NCI-H1930 (cell line): ENCODE measurements around the gene NR2C2AP.
"Not testable (repeated sequence)": the region's sequence is repeated elsewhere in the genome, so short reads cannot be mapped to it uniquely, and the experiment has no call there.

Experiments
- DNase-seq, 2 experiments: peaks; one replicate each; lab custom pipeline; 2025; lab: John Stamatoyannopoulos, UW

NR2C2AP gene, protein sequence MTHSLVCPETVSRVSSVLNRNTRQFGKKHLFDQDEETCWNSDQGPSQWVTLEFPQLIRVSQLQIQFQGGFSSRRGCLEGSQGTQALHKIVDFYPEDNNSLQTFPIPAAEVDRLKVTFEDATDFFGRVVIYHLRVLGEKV

DNA sequence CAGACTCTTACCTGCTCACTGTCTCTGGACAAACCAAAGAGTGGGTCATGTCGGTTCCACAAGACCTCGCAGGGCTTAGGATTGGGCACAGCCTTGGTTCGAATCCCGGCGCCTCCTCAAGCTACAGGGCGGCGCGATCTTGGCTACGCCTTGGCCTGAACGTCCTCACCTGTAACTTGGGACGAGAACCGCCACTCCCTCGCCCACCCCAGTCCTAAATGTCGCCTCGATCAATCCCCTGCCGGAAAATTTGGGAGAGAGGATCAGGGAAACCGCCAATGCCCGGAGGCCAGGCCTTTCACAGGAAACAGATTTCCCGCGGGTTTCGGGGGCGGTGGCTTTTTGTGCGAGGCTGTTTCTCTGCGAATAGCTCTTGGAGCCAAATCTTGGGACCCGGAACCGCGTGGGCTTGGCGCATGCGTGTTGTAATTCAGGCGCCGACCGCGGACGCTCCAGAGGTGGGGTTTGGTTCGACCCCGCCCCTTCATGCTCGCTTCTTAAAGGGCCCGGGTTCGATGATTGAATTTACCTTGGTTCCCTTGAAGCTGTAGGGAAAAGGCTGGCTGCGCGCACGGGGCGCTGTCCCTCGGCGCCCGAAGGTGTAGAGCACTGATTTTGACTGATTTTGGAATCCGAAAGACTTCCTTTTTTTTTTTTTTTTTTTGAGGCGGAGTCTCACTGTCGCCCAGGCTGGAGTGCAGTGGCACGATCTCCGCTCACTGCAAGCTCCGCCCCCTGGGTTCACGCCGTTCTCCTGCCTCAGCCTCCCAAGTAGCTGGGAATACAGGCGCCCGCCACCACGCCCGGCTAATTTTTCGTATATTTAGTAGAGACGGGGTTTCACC lies at the start of gene NR2C2AP:
TSS of gene NR2C2AP (minus strand) at position 403 of the 845 bp plus-strand sequence. CDS start at position 49, 354 bp downstream.
- peak; percentile 66 to 79 for DNase-seq

DNA sequence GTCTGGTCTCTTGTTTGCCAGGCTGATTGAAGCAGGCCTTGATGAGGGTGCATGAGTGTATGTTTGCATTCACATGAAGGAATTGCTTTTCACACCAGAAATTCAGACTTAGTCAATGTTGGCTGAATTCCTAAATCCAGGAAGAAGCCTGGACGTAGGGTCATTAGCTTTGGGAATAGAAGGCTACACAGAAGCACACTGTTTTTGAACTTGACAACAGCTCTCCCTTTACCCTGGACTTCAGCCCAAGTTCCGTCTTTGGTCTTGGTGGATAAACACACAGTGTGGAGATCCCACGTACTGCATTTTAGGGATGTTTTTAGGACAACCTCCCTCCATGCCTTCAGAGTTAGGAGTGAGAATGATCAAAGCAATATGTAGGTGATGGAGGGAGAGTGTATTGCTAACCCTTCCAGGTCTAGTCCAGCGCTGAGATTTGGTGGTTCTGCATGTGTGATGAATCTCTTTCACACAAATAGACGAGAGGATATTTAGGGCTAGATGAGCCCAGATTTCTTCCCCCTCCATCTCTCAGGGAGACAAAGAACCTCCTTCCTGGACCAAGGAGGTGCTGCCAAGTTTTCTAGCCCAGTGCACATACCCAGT lies 47.1 kb upstream of the NR2C2AP start:
- DNase-seq, result no peak

DNA sequence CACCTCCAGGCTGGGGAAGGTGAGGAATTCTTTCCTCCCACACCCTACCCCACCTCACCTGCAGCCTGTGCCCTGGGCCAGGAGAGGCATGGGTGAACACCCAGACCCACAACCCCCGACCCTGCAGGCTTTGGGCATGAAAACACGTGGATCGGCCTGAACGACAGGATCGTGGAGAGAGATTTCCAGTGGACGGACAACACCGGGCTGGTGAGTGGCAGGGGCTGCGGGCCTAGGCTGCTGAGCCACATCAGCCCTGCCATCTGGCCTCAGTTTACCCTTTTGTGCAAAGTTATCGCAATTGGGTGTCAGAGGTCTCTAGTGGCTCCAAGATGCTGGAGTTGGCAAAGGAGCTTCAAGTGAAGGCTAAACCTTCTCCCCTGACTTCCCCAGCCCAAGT lies 37.3 kb upstream of the NR2C2AP start:
- DNase-seq, result no peak

DNA sequence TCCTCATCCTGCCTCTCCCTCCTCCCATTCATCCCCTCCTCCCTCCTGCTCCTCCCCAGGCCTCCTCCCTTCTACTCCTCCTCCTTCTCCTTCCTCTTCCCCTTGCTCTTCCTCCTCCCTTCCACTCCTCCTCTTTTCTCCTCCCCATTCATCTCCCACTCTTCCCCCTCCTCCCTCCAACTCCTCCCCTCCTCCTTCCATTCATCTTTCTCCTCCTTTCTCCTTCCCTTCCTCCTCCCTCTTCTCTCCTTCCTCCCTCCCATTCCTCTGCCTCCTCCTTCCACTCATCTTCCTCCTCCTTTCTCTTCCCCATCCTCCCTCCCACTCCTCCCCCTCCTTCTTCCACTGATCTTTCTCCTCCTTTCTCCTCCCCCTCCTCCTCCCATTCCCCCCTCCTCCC lies 36.5 kb upstream of the NR2C2AP start:
- DNase-seq, result no peak

DNA sequence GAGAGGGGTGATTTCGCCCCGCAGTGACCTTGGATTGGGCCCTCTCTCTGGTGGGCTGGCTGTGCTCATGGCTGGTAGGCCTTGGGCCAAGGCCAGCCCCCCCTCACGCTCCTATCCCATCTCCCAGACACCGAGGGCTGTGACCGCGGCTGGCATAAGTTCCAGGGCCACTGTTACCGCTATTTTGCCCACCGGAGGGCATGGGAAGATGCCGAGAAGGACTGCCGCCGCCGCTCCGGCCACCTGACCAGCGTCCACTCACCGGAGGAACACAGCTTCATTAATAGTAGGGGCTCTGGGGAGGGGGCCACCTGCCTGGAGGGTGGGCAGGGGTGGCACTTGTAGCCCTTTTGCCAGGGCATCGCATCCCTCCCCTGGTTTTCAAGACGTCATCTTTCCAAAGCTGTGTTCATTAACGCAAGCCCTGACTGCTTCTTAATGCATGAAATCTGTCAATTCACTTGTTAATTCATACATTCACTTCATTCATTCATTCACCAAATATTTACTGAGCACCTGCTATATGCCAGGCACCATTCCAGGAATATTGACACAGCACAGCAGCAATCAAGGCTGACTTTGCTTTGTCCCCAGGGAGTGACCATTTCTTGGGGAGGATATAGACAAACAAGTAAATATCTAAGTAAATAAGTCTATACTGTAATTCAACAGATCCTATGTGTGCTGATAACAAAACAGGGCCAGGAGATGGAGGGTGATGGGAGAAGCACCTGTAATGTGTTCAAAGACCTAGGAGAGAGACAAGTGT lies 35.1 kb upstream of the NR2C2AP start:
- no peak for DNase-seq

DNA sequence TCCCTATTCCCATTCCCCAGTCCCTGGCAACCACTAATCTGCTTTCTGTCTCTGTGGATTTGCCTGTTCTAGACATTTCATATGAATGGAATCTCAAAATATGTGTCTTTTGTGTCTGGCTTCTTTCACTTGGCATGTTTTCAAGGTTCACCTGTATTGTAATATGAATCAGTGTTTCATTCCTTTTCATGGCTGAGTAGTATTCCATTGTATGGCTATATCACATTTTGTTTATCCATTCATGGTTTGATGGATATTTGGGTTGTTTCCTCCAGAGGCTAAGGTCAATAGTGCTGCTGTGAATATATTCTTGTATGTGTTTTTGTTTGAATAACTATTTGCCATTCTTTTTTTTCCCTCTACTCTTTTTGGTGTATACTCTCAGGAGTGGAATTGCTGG lies 33.0 kb upstream of the NR2C2AP start:
- DNase-seq, result no peak

DNA sequence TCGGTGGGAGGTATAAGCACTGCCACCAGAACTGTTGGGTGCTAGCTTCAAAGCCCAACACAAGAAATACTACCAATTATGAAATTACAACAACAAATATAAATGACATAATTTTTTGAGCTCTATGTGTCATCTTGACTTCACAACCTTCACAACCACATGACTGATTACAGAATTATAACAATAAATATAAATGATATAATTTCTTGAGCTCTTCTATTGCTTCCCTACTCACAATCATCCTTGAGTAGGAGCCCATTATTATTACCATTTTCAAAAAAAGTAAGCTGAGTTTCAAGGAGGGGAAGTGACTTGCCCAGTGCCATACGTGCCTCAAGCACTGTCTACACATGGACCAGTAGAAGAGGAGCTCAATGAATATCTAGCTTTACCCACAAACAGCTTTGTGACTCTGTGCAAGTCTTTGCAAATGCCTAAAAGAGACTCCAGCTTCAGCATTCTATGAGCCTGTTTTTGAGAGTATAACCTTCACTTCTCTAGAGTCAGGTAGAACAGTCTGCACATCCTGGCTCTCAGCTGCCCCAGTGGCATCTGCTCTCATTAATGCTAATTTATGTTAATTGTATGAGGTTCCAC lies 31.1 kb upstream of the NR2C2AP start:
- no peak for DNase-seq

DNA sequence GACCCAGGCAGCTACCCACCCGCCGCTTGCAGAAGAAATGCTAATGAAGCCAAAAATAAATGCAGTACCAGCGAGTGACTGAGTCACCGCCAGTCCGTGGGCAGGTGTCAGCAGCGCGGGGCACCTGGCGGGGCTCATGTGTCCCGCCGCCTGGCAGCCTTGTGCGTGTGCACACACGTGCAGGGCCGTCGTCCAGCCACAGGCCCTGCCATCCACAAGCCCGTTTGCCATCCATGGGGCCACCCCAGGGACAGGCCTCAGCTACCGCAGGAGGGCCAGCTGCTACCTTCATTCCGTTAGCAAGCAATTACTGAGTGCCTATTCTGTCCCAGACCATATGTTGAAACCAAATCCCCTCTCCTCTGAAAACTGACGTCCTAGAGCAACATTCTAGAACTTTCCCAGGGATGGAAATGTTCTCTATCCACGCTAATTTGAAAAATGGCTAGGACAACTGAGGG lies 29.1 kb upstream of the NR2C2AP start:
- DNase-seq, result no peak

DNA sequence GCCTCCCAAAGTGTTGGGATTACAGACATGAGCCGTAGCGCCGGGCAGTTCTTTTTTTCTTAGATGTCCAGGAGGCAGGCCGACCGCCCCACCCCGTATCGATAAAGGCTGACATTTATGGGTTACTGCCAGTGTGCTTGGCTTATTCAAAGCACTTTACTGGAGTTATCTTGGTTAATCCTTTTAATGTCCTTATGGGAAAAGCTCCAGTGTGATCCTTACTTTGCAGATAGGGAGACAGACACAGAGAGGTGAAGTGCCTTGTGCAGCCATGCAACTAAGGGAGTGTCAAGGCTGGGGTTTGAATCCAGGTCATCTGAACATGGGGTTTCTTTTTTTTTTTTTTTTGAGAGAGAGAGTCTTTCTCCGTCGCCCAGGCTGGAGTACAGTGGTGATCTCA lies 27.8 kb upstream of the NR2C2AP start:
- DNase-seq, result no peak

DNA sequence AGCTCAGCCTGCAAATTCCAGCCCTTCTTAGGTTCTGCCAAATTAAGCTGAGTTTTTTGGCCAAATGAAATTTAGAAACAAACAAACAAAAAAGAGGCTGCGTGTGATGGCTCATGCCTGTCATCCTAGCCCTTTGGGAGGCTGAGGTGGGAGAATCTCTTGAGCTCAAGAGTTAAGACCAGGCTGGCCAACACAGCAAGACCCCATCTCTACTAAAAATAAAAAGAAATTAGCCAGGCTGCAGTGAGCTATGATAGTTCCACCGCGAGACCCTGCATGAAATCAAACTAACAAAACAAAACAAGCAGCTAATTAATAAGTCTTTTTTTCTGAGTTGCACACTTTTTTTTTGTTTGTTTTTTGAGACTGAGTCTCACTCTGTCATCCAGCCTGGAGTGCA lies 26.5 kb upstream of the NR2C2AP start:
- no peak for DNase-seq

DNA sequence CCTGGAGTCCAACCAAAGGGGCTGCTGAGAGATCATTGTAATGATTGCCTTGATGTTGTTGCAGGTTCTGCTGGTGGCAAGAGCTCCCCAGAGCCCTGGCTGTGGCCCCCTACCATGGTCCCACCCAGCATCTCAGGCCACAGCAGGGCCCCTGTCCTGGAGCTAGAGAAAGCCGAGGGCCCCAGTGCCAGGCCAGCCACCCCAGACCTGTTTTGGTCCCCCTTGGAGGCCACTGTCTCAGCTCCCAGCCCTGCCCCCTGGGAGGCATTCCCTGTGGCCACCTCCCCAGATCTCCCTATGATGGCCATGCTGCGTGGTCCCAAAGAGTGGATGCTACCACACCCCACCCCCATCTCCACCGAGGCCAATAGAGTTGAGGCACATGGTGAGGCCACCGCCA lies 24.0 kb upstream of the NR2C2AP start:
- no peak for DNase-seq

DNA sequence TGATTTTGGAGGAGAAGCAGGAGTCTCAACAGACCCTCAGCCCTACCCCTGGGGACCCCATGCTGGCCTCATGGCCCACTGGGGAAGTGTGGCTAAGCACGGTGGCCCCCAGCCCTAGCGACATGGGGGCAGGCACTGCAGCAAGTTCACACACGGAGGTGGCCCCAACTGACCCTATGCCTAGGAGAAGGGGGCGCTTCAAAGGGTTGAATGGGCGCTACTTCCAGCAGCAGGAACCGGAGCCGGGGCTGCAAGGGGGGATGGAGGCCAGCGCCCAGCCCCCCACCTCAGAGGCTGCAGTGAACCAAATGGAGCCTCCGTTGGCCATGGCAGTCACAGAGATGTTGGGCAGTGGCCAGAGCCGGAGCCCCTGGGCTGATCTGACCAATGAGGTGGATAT lies 23.4 kb upstream of the NR2C2AP start:
- no peak for DNase-seq

DNA sequence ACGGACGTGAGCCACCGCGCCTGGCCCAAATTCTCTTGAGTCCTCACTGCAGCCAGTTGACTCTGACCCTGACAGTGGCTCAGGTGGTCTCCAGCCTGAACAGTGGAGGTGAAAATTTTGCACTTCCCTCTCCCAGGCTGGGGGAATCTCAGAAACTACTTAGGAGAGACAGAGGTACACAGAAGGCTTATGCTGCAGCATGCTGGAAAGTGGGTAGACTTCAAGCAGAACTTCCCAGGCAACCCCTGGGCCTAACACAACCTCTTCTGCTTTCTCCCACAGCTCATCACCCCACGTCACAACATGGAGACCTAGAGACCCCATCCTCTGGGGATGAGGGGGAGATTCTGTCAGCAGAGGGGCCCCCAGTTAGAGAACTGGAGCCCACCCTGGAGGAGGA lies 23.0 kb upstream of the NR2C2AP start:
- no peak for DNase-seq

DNA sequence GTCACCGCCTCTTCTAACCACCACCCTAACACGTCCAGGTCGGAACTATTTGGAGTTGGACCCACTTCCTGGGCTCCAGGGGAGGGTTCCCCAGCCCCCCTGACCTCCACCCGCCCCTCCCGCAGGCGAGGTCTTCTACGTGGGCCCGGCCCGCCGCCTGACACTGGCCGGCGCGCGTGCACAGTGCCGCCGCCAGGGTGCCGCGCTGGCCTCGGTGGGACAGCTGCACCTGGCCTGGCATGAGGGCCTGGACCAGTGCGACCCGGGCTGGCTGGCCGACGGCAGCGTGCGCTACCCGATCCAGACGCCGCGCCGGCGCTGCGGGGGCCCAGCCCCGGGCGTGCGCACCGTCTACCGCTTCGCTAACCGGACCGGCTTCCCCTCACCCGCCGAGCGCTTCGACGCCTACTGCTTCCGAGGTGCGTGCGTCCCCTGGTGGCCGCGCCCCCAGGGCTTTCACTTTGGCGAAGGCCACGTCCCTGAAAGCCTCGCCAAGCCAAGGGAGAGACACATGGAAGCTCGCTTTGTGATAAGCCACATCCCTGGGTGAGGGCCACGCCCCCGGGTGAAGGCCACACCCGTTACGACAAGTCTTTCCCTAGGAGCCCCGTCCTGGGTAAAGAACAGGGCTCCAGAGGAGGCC lies 21.8 kb upstream of the NR2C2AP start:
- DNase-seq, result peak; percentile 36 to 45

DNA sequence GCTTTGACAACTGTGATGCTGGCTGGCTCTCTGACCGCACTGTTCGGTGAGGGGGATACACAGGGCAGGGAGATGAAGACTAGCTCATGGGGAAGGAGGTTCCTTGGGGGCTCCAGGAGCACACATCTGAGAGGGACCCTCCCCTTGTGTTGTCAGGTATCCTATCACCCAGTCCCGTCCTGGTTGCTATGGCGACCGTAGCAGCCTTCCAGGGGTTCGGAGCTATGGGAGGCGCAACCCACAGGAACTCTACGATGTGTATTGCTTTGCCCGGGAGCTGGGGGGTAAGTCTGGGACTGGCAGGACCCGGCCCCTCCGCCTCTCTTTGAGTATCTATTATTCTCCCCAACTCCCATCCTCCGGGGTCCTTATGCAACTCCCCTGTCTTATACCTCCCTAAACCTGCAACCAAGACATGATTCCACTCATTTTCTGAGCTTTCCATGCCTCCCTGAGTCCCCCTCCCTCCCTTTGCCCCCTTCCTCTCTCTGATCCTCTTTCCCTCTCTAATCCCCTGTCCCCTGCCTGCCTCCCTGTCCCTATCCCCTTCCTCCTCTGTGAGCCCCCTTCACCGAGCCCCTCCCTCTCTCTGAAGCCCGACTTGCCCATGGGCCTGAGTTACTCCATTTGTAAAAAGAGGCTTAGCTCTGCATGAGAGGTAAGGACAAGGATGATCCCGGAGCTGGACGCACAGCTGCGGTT lies 21.1 kb upstream of the NR2C2AP start:
- no peak for DNase-seq

DNA sequence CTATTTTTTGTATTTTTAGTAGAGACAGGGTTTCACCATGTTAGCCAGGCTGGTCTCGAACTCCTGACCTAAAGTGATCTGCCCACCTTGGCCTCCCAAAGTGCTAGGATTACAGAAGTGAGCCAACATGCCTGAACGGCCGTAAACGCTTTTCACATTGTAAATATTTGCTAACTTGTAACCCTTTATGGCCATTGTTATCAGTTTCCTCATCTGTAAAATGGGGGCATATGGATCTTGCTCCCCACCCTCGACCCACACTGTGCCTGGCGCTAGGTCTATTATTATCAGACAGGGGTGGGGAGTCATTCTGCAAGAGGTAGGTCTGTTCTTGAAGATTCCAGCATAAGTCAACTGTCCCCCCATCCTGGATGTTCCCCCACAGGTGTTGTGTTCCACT lies 20.4 kb upstream of the NR2C2AP start:
- no peak for DNase-seq

DNA sequence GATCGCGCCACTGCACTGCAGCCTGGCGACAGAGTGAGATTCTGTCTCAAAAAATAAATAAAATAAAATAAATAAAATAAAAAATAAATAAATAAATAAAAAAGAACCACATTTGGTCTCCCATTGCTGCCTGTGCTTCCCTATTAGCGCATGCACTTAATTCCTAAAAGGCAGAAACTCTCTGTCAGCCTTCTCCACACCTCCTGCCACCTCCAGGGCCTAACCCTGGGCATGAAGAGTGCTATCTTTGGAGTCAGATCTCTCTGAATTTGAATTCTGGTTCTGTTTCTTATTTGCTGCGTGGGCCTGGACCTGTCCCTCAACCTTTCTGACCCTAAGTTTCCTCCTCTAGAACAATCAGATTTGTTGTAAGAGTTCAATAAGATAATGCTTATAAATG lies 19.8 kb upstream of the NR2C2AP start:
- DNase-seq, result no peak

DNA sequence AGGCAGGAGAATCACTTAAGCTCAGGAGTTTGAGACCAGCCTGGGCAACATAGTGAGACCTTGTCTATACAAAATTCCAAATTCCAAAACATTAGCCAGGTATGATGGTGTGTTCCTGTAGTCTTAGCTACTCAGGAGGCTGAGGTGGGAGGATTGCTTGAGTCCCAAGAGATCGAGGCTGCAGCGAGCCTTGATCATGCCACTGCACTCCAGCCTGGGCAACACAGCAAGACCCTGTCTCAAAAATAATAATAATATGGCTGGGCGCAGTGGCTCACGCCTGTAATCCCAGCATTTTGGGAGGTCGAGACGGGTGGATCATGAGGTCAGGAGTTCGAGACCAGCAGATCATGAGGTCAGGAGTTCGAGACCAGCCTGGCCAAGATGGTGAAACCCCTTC lies 17.8 kb upstream of the NR2C2AP start:
- not testable (repeated sequence) for DNase-seq

DNA sequence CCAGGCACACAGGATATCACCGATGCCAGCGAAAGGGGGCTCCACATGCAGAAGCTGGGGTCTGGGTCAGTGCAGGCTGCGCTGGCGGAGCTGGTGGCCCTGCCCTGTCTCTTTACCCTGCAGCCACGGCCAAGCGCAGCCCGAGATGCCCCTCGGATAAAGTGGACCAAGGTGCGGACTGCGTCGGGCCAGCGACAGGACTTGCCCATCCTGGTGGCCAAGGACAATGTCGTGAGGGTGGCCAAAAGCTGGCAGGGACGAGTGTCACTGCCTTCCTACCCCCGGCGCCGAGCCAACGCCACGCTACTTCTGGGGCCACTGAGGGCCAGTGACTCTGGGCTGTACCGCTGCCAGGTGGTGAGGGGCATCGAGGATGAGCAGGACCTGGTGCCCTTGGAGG lies 15.7 kb upstream of the NR2C2AP start:
- no peak for DNase-seq

DNA sequence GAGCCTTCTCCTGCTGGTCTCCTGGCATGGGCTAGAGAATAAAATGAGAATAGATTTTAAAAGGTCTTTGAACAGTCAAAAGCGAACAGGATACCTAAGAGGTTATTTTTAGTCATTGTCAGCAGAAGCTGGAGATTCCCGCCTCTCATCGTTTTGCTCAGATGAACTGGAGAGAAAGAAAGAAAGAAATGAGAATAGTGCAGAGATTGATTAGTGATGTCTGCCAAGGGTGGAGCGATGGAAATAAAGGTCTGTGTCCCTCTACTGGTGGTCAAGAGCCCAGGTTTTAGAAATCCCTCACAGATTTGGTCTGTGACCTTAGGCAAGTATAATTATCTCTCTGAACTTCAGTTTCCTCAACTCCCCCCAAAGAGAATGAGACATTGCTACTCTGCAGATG lies 13.9 kb upstream of the NR2C2AP start:
- peak in 1 of 2 experiments; percentile 34 for DNase-seq

DNA sequence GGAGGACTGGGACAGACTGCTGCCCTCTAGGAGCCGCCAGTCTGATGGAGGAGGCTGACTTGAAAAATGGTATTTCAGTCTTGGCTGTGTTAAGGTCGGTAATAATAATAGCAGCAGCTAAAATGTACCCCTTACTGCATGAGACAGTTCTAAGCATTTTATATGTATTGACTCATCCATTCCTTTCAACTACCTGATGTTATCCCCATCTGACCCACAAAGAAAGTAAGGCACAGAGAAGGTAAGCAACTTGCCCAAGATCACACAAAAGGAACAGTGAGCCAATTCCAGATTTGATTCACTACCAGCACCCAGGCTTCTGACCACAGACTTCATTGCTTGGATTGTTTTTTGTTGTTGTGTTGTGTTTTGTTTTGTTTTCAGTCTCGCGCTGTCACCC lies 12.6 kb upstream of the NR2C2AP start:
- DNase-seq, result no peak
